Large intestine (tissue), 3 donors: ENCODE results near the gene CALN1. TPM values are rescaled to one million over a fixed set of nuclear protein-coding genes. Genes with fewer than 3 reads are reported as not detected.
"Not testable (repeated sequence)": the region's sequence is repeated elsewhere in the genome, so short reads cannot be mapped to it uniquely, and the experiment has no call there.

Experiments
- DNase-seq, 2 donors: peaks; one replicate each; pipeline versions ENCODE4 v3.0.0 to v3.0.0-alpha.2; 2013
- H3K27ac ChIP-seq: one replicate; pipeline ENCODE4 v1.5.1; 2013; ENCODE audit warnings: low read length
- H3K27me3 ChIP-seq: 2 replicates; pipeline ENCODE4 v1.6.1; 2013; ENCODE audit warnings: low read length; ENCODE audit not compliant: control insufficient read depth, insufficient read depth
- H3K36me3 ChIP-seq: 2 replicates; pipeline ENCODE4 v1.6.1; 2013; ENCODE audit warnings: low read length; ENCODE audit not compliant: control insufficient read depth, insufficient read depth
- H3K4me1 ChIP-seq: one replicate; pipeline ENCODE4 v1.6.1; 2013; ENCODE audit warnings: low read length; ENCODE audit not compliant: control insufficient read depth, insufficient read depth
- H3K4me3 ChIP-seq: one replicate; pipeline ENCODE4 v1.5.1; 2013; ENCODE audit warnings: low read length
- H3K9me3 ChIP-seq: one replicate; pipeline ENCODE4 v1.6.1; 2013; ENCODE audit warnings: mild to moderate bottlenecking, low read depth, low read length, moderate library complexity; ENCODE audit not compliant: control insufficient read depth
- WGBS: methylation state at CpG from one replicate; pipeline ENCODE4 v1.1.5; 2013; ENCODE audit warnings: low lambda C conversion rate; ENCODE audit not compliant: insufficient coverage; 5-methylcytosine and 5-hydroxymethylcytosine counted together
- polyA plus RNA-seq: library from polyadenylated mRNA; unstranded; fragments of 120-200 nt; gene quantifications from one replicate; pipeline ENCODE4 v1.2.1, GENCODE V29; 2013

Gene CALN1
- polyA plus RNA-seq, 1 donor: 0.09 TPM

DNA sequence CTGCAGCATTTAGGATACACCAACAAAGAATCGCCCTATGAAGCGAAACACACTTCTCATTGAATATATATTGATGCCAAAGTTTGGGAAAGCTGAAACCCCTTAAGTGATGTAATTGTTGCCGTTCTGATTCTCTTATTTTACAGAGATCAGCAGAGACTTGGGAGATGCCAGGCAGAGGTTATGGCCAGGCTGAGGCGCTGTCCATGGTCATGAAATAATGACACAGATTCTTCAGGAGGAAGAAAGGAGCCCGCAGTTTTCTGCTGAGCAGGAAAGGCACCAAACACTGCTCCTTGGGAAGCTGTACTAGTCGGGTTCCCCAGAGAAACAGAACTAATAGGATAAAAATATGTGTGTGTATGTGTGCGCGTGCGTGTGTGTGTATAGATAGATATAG is 566.0 kb downstream of the CALN1 start:
- Histone ChIP-seq H3K27ac (no peak overlapping the region), H3K36me3 (no peaks in the 10 kb centered on the region), H3K9me3 (no peaks in the 10 kb centered on the region), H3K4me3 (no peak overlapping the region), H3K27me3 (no peaks in the 10 kb centered on the region), H3K4me1 (no peaks in the 10 kb centered on the region)
- DNase-seq: no peak
- WGBS: 86% methylated on average over 1 of the region's 9 CpGs

DNA sequence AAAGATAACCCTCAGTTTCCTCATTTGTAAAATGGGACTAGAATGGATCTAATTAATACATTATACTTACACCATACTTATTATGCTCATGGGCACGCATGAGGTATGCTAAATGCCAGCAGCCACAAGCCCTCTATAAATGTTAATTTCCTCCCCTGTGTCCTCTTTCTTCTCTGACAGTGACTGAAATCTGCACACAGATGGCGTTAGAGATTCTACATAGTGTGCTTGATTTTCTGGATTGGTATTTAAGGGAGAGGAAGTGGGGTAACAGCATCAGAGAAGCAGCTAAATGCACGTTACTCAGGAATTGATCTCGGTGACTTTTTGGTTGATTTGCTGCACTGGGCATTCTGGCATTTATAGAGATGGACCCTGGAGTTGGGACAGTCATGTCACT is 568.5 kb downstream of the CALN1 start:
- Histone ChIP-seq H3K9me3 (no peaks in the 10 kb centered on the region), H3K4me1 (no peaks in the 10 kb centered on the region), H3K36me3 (no peaks in the 10 kb centered on the region), H3K27me3 (no peaks in the 10 kb centered on the region), H3K27ac (no peak overlapping the region), H3K4me3 (no peak overlapping the region)
- no CpG with 5 or more reads among the region's 4 CpGs for WGBS
- no peak for DNase-seq

DNA sequence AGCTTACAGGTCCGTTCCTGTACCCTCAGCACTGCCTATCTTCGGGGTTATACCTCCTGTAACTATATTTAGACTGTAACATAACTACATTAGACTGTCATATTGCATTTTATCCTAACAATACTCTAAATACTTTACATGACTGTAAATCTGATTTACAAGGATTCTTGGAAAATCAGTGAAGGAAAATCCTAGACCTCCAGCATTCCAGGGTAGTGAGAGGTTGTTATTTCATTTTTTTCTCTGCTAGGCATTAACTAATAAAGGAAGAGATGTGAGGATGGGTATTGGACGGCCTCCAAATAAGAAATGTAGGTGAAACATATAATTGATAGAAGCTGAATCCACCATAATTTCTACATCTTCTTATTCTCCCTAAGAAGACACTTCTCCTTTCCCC is 569.4 kb downstream of the CALN1 start:
- Histone ChIP-seq H3K27ac (no peak overlapping the region), H3K4me1 (no peaks in the 10 kb centered on the region)
- 92% methylated on average over 2 of the region's 3 CpGs for WGBS

DNA sequence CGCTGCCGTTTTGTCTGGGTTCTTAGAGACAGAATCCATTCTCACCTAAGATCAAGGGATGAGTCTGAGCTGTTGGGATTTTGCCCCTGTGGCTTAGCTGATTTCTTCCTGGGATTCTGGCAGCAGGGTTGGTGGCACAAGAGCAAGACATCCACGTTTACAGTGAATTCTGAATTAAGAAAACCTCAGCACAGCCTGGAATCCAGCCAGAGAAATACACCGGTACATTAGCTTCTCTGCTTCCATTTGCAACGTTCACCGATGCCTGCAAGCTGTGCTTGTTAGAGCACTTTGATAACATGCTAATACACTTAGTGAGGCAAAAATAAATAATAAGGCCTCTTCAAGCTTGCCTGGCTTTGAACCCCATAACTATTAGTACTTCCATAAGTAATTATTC is 569.8 kb downstream of the CALN1 start:
- 53% methylated on average over 2 of the region's 6 CpGs for WGBS
- Histone ChIP-seq H3K9me3 (no peaks in the 10 kb centered on the region), H3K27ac (no peak overlapping the region), H3K4me1 (no peaks in the 10 kb centered on the region), H3K27me3 (no peaks in the 10 kb centered on the region), H3K4me3 (no peak overlapping the region), H3K36me3 (no peaks in the 10 kb centered on the region)
- DNase-seq: no peak

More for the DNA sequence above, 569.4 kb downstream of the CALN1 start:
- Histone ChIP-seq H3K9me3 (no peaks in the 10 kb centered on the region), H3K27me3 (no peaks in the 10 kb centered on the region), H3K4me3 (no peak overlapping the region), H3K36me3 (no peaks in the 10 kb centered on the region)
- DNase-seq: no peak

DNA sequence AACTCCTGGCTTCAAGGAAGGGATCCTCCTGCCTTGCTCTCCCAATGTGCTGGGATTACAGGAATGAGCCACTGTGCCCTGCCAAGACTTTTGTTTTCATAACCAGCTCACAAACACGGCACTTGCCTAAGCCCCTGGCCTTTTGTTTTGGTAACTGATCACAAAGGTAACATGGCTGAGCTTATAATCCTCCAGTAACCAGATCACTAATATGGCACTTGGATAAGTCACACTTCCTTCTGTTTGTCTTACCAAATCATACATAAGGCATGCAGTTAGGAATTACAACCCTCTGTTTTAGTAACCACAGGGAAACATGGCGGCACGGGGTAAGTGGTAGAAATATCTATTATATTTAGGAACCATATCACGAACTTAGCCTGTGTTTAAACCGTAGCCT is 577.1 kb downstream of the CALN1 start:
- Histone ChIP-seq H3K27me3 (no peaks in the 10 kb centered on the region), H3K36me3 (no peaks in the 10 kb centered on the region), H3K9me3 (no peaks in the 10 kb centered on the region), H3K4me3 (no peak overlapping the region), H3K4me1 (no peaks in the 10 kb centered on the region), H3K27ac (no peak overlapping the region)
- DNase-seq: no peak
- 63% methylated on average over 1 of the region's 5 CpGs for WGBS

DNA sequence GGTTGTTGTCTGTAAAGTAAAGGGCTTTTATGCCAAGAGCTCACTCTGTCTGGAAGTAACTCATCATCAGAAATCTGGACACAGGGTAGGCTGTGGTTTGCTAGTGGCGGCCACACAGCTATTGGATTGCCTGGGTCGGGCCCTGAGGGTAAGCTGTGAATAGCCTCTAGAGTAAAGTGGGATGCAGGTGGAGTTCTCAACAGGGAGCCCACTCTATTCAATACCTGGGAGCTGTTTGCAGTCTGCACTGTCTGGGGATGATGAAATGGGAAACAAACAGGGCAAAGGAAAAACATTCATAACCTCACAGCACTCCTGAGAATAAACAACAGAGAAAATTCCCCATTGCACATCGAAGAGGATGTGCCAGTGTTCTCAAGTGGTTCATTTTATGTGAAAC is 582.6 kb downstream of the CALN1 start:
- no peak for DNase-seq
- Histone ChIP-seq H3K36me3 (no peaks in the 10 kb centered on the region), H3K9me3 (no peaks in the 10 kb centered on the region), H3K4me1 (no peaks in the 10 kb centered on the region), H3K27me3 (no peaks in the 10 kb centered on the region), H3K4me3 (no peak overlapping the region), H3K27ac (no peak overlapping the region)
- WGBS: no CpG with 5 or more reads among the region's 3 CpGs

DNA sequence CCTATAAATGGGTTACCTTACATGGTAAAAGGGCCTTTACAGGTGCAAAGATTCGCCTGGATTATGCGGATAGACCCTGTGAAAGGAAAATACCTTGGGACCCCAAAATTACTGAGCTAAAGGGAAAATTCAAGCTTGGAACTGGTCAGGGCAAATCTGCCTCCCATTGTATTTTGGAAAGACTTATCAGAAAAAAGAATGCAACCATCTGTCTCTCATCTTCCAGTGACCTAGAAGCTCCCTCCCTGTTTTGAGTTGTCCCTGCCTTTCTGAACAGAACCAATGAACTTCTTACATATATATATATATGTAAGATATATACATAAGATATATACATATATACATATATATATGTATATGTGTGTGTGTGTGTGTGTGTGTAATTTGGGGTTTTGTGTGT is 583.8 kb downstream of the CALN1 start:
- WGBS: no CpG with 5 or more reads among the region's 2 CpGs
- Histone ChIP-seq H3K4me3 (no peak overlapping the region), H3K9me3 (no peaks in the 10 kb centered on the region), H3K27ac (no peak overlapping the region), H3K27me3 (no peaks in the 10 kb centered on the region), H3K36me3 (no peaks in the 10 kb centered on the region), H3K4me1 (no peaks in the 10 kb centered on the region)
- DNase-seq: no peak

DNA sequence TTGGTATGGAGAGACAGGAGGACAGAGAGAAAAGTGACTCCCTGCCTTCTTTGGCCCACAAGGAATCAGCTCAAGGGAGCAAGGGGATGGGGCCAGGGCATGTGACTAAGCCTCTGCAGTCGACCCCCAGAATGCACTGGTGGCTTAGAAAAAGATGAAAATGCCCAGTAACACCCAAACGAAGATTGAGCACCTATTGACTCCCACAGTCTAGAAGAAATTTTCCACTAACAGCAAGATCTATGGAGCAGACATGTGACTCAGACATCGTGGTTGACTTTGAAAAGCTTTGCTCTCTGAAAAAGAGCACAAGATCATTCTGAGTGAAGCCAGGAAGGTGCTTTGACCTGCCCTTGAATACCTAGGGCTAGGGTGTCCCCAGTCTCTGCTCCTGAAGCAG is 586.0 kb downstream of the CALN1 start:
- Histone ChIP-seq H3K9me3 (no peaks in the 10 kb centered on the region), H3K27ac (no peak overlapping the region), H3K36me3 (no peaks in the 10 kb centered on the region), H3K4me1 (no peaks in the 10 kb centered on the region), H3K4me3 (no peak overlapping the region), H3K27me3 (no peaks in the 10 kb centered on the region)
- DNase-seq: no peak
- WGBS: no CpG with 5 or more reads among the region's 3 CpGs

DNA sequence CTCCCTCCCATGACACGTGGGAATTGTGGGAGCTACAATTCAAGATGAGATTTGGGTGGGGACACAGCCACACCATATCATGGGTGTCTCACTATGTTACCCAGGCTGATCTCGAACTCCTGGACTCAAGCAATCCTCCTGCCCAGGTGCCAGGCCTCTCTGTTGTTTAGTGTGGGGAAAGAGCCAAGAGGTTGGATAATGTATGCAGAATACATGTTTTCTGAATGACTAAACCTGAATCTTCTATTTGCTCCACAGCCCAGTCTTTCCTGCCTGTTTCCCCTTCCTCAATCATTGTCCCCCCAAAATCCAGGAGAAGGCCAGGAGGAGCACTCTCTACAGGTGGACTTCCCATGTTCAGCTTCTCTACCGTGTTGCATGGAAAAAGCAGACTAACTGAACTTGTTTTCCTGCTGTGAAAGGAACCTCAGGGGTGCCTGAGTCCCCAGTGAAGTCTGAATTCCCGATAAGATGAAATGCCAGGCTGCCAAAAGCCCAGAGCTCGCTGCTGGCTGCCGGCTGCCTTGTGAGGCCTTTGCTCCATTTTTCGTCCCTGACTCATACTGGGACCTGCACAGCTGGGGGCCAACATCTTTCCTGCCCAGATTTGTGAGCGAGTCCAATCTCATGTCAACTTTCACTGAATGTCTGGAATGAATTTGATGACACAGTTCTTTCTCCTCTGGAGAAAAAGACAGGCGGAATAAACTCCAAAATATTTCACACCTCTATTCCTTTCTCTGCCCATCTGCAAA is 588.0 kb downstream of the CALN1 start:
- Histone ChIP-seq H3K4me1 (no peaks in the 10 kb centered on the region), H3K27me3 (no peaks in the 10 kb centered on the region), H3K9me3 (no peaks in the 10 kb centered on the region), H3K36me3 (no peaks in the 10 kb centered on the region), H3K4me3 (no peak overlapping the region), H3K27ac (no peak overlapping the region)
- no CpG with 5 or more reads among the region's 9 CpGs for WGBS
- no peak for DNase-seq

DNA sequence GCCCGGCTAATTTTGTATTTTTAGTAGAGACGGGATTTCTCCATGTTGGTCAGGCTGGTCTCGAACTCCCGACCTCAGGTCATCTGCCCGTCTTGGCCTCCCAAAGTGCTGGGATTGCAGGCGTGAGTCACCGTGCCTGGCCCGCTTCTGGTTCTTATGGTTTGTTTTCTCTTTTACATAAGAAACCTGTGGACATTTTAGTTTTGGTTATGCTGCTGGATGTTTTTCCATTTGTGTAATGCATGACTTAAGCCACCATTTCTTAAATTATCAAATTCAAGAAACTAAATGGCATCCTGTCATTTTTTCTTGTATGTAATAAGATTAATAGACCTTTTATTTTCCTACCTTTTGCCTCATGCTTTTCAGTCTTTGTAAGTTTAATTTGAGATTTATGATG is 589.7 kb downstream of the CALN1 start:
- not testable (repeated sequence) for H3K4me1 ChIP-seq, H3K36me3 ChIP-seq, H3K9me3 ChIP-seq, H3K4me3 ChIP-seq, DNase-seq, H3K27me3 ChIP-seq, H3K27ac ChIP-seq
- no CpG with 5 or more reads among the region's 8 CpGs for WGBS

DNA sequence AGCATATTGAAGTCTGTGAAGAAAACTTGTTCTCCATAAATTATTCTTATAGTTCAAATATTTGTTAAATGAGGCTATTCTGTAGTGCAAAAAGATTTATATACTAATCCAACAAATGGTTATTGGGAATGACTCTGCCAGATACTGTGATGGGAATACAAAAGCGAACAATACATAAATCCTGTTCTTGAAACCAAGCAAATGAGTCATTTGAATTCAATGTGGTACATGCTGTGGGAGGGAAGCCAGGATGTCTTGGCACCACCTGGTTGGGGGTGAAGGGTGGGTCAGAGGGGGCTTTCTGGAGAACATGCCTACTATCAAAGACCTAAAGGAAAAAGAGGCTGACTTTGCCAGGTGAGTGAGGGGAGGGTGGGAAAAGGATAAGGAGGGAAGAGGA is 594.2 kb downstream of the CALN1 start:
- Histone ChIP-seq H3K9me3 (no peaks in the 10 kb centered on the region), H3K4me1 (no peaks in the 10 kb centered on the region), H3K27me3 (no peaks in the 10 kb centered on the region), H3K27ac (no peak overlapping the region), H3K4me3 (no peak overlapping the region), H3K36me3 (no peaks in the 10 kb centered on the region)
- 33% methylated on average over 1 of the region's 1 CpG for WGBS
- DNase-seq: no peak
